Measurements from ENCODE around the gene MRPS2. TPM values are rescaled to one million over a fixed set of nuclear protein-coding genes. Genes with fewer than 3 reads are reported as not detected.

The MRPS2 gene
- total RNA-seq, 1 experiment from 2014 or later: 62.4 TPM

DNA sequence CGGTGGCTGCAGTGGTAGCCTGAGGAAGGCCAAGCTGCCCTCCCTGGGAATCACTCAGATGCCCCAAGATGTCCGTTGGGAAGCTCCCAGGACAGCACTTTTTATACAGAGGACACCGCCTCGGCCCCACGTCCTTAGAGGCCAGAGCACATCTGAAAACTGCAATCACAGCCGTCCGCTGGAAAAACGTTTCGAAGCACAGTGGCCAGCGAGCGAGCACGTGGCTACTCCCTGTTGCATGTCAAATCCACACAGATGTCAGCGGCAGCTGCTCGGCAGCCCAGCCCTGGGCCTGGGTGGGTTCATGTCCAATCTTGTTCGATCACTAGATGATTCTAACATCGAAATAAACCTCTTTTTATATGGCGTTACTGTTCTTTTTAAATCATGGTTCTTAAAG is 12.0 kb upstream of the MRPS2 start:
- Histone ChIP-seq H3K36me3 (ENCODE audit: low read depth, low read length) (no peaks in the 10 kb centered on the region), H3K4me3 (ENCODE audit: low read length) (no peak overlapping the region), H3K9me2 (replicated peaks; ENCODE audit: low read length) (no peaks in the 10 kb centered on the region), H3K27ac (ENCODE audit: low read length) (no peak overlapping the region), H3F3A (ENCODE audit: low read length, unreplicated experiment) (no peaks in the 10 kb centered on the region), H4K20me1 (ENCODE audit: low read length) (no peaks in the 10 kb centered on the region), H3K9me3 (ENCODE audit: low read length) (no peaks in the 10 kb centered on the region), H3K4me1 (ENCODE audit: insufficient read depth, low read length) (no peaks in the 10 kb centered on the region), H2AFZ (ENCODE audit: low read length) (no peak overlapping the region), H3K4me2 (ENCODE audit: low read length) (no peak overlapping the region), H3K27me3 (ENCODE audit: low read length) (no peaks in the 10 kb centered on the region), H3K9ac (ENCODE audit: low read length) (no peak overlapping the region), H3K79me2 (ENCODE audit: low read length) (no peaks in the 10 kb centered on the region)
- CTCF ChIA-PET: no interaction called here
- DNase-seq (no peak), ATAC-seq (no peak)
- no TSS peak for BruUV-seq (replicated peaks)
- intact Hi-C loops (cut with micrococcal nuclease): no loop called here
- POLR2A ChIA-PET (ENCODE audit: unreplicated experiment): no interaction called here
- no peak for TF ChIP-seq EZH2 (IDR thresholded peaks at IDR 0.05; ENCODE audit: low read length, unreplicated experiment)

- DNase-seq (no peak), ATAC-seq (no peak)
- Histone ChIP-seq H3F3A (ENCODE audit: low read length, unreplicated experiment) (no peaks in the 10 kb centered on the region), H4K20me1 (ENCODE audit: low read length) (no peaks in the 10 kb centered on the region), H3K4me1 (ENCODE audit: insufficient read depth, low read length) (no peaks in the 10 kb centered on the region), H2AFZ (ENCODE audit: low read length) (no peak overlapping the region), H3K9ac (ENCODE audit: low read length) (no peak overlapping the region), H3K79me2 (ENCODE audit: low read length) (no peaks in the 10 kb centered on the region), H3K9me3 (ENCODE audit: low read length) (no peaks in the 10 kb centered on the region), H3K36me3 (ENCODE audit: low read depth, low read length) (no peaks in the 10 kb centered on the region), H3K4me2 (ENCODE audit: low read length) (no peak overlapping the region), H3K9me2 (replicated peaks; ENCODE audit: low read length) (no peaks in the 10 kb centered on the region), H3K27ac (ENCODE audit: low read length) (no peak overlapping the region), H3K4me3 (ENCODE audit: low read length) (no peak overlapping the region), H3K27me3 (ENCODE audit: low read length) (no peaks in the 10 kb centered on the region)
- intact Hi-C loops (cut with micrococcal nuclease): no loop called here
- ChIA-PET CTCF (no interaction called here), POLR2A (ENCODE audit: unreplicated experiment) (no interaction called here)
- no TSS peak for BruUV-seq (replicated peaks)
- TF ChIP-seq EZH2 (IDR thresholded peaks at IDR 0.05; ENCODE audit: low read length, unreplicated experiment) (no peak), EZH2phosphoT487 (IDR thresholded peaks at IDR 0.05; ENCODE audit: borderline replicate concordance, low read length) (no peak), CTCF (conservative IDR thresholded peaks at IDR 0.05; ENCODE audit: low read depth, low read length) (no peak)
Measured at GRCh38 chr9:135489188-135489906, 11.1 kb upstream of the MRPS2 start.

DNA sequence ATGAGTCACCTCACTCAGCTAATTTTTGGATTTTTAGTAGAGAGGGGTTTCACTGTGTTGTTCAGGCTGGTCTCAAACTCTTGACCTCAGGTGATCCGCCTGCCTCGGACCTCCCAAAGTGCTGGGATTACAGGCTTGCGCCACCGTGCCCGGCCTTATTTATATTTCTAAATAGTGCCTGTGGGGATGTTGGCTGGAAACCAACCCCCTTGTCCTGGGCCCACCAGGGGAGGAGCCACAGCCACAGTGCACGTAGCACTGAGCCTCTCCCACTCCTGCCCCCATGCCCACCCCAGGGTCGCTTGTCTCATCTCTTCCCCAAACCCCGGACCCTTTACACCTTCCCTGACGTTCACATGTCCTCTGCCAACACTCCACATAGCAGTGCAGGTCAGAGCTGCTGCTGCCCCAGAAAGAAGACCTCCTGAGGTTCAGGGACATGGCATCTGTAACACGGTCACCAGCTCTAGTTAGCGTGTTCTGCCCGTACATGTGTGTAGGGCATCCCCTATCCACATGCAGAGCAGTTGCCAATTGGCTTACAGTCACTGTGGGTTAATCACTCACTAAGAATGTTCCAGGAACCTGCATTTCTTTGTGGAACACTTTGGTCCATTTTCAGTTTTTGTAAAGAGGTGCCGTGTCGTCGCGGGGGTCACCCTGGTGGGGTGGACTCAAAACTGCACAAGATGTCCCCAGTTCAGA is 10.2 kb upstream of the MRPS2 start:
- ATAC-seq (no peak), DNase-seq (no peak)
- Histone ChIP-seq H3K4me1 (ENCODE audit: insufficient read depth, low read length) (no peaks in the 10 kb centered on the region), H3K4me2 (ENCODE audit: low read length) (no peak overlapping the region), H3K9me2 (replicated peaks; ENCODE audit: low read length) (no peaks in the 10 kb centered on the region), H3K27ac (ENCODE audit: low read length) (no peak overlapping the region), H3K4me3 (ENCODE audit: low read length) (no peak overlapping the region), H3K36me3 (ENCODE audit: low read depth, low read length) (no peaks in the 10 kb centered on the region), H3F3A (ENCODE audit: low read length, unreplicated experiment) (no peaks in the 10 kb centered on the region), H3K27me3 (ENCODE audit: low read length) (no peaks in the 10 kb centered on the region), H4K20me1 (ENCODE audit: low read length) (no peaks in the 10 kb centered on the region), H3K79me2 (ENCODE audit: low read length) (no peaks in the 10 kb centered on the region), H2AFZ (ENCODE audit: low read length) (no peak overlapping the region), H3K9ac (ENCODE audit: low read length) (no peak overlapping the region), H3K9me3 (ENCODE audit: low read length) (no peaks in the 10 kb centered on the region)
- no TSS peak for BruUV-seq (replicated peaks)
- intact Hi-C loops (cut with micrococcal nuclease): no loop called here
- TF ChIP-seq CTCF (conservative IDR thresholded peaks at IDR 0.05; ENCODE audit: low read depth, low read length) (no peak), EZH2 (IDR thresholded peaks at IDR 0.05; ENCODE audit: low read length, unreplicated experiment) (no peak), EZH2phosphoT487 (IDR thresholded peaks at IDR 0.05; ENCODE audit: borderline replicate concordance, low read length) (no peak)
- ChIA-PET CTCF (no interaction called here), POLR2A (ENCODE audit: unreplicated experiment) (no interaction called here)
